Measurements from ENCODE around the gene CDC42BPG. TPM values are rescaled to one million over a fixed set of nuclear protein-coding genes. Genes with fewer than 3 reads are reported as not detected.

Gene CDC42BPG
- total and polyA plus RNA-seq, 9 of the 15 experiments (the other 6 are each of a cell fraction or from before 2014, with no cell fraction given), result 0.04 to 8.8 (median 2.1) TPM

DNA sequence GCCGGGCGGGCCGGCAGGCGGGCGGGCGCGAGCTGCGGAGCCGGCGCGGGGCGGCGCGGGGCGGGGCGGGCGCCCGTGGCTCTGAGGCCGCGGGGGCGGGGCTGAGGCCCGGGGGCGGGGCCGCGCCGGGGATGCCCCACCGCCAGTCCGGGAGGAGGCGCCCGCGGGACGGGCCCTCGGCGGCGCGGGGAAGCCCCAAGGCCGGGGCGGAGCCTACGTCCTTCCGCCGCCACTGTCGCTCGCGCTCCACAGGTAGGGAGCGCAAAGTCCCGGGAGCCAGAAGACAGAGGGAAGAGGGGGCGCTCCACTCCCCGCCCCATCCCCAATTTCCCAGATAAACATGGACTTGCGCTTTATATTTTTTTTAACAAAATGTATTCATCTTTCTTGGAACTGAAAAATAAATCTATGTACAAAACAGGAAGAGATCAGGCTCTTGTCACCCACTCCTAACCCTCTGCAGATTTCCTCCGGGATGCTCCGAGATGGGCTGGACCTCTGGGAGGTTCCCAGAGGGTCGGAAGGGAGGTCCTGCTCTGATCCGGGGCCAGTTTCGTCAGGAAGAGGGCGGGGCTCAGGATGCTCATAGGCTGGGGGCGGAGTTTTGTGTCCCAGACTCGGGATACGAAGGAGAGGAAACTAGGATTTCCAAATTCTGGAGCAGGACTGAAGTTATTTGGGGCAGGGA lies 41.2 kb downstream of the CDC42BPG start, which contains the start of gene MAP4K2 (continued):
- TF ChIP-seq, protein P1, sequence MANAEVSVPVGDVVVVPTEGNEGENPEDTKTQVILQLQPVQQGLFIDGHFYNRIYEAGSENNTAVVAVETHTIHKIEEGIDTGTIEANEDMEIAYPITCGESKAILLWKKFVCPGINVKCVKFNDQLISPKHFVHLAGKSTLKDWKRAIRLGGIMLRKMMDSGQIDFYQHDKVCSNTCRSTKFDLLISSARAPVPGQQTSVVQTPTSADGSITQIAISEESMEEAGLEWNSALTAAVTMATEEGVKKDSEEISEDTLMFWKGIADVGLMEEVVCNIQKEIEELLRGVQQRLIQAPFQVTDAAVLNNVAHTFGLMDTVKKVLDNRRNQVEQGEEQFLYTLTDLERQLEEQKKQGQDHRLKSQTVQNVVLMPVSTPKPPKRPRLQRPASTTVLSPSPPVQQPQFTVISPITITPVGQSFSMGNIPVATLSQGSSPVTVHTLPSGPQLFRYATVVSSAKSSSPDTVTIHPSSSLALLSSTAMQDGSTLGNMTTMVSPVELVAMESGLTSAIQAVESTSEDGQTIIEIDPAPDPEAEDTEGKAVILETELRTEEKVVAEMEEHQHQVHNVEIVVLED (CRISPR knock-in tag; IDR thresholded peaks at IDR 0.05), result 0 out of 2 replicates have a peak, but pooled peaks have one; percentile 12
- 0 out of 2 replicates have a peak, but pooled peaks have one; percentile 43 for TF ChIP-seq SMARCA5 (IDR thresholded peaks at IDR 0.05)
- no peak for TF ChIP-seq ZC3H8 (IDR thresholded peaks at IDR 0.05)
- peak in 1 of 2 experiments; percentile 51; a peak in 3 of 4 replicates for TF ChIP-seq MAZ (CRISPR knock-in tag; conservative IDR thresholded peaks at IDR 0.05 in 1 of 2, IDR thresholded peaks at IDR 0.05 in 1 of 2)
- TF ChIP-seq SMAD4 (CRISPR knock-in tag; conservative IDR thresholded peaks at IDR 0.05), result peak; percentile 61; the same call in 1 of the 2 replicates
- peak; percentile 11 for TF ChIP-seq SP2 (IDR thresholded peaks at IDR 0.05; ENCODE audit: extremely low read depth, low read depth, low read length, poor library complexity, severe bottlenecking)
- TF ChIP-seq NRF1 (conservative IDR thresholded peaks at IDR 0.05 in 1 of 2, IDR thresholded peaks at IDR 0.05 in 1 of 2), result peak; percentile 8 to 34; a peak in 2 of 4 replicates
- 0 out of 2 replicates have a peak, but pooled peaks have one; percentile 17 for TF ChIP-seq L3MBTL2 (IDR thresholded peaks at IDR 0.05)
- TF ChIP-seq MTF1 (CRISPR knock-in tag; IDR thresholded peaks at IDR 0.05; ENCODE audit: borderline replicate concordance), result no peak
- no peak for TF ChIP-seq FUS (optimal IDR thresholded peaks at IDR 0.05; ENCODE audit: low read depth, low read length)
- no peak for TF ChIP-seq NFYB (IDR thresholded peaks at IDR 0.05; ENCODE audit: extremely low read depth, insufficient read length)
- no peak for TF ChIP-seq DDX20 (tag; IDR thresholded peaks at IDR 0.05; ENCODE audit: low read depth)
- TF ChIP-seq, protein P2, sequence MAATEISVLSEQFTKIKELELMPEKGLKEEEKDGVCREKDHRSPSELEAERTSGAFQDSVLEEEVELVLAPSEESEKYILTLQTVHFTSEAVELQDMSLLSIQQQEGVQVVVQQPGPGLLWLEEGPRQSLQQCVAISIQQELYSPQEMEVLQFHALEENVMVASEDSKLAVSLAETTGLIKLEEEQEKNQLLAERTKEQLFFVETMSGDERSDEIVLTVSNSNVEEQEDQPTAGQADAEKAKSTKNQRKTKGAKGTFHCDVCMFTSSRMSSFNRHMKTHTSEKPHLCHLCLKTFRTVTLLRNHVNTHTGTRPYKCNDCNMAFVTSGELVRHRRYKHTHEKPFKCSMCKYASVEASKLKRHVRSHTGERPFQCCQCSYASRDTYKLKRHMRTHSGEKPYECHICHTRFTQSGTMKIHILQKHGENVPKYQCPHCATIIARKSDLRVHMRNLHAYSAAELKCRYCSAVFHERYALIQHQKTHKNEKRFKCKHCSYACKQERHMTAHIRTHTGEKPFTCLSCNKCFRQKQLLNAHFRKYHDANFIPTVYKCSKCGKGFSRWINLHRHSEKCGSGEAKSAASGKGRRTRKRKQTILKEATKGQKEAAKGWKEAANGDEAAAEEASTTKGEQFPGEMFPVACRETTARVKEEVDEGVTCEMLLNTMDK (IDR thresholded peaks at IDR 0.05; ENCODE audit: borderline replicate concordance, insufficient read depth, low read depth, low read length, poor library complexity, severe bottlenecking), result peak; percentile 42
- no peak for TF ChIP-seq ZNF134 (CRISPR knock-in tag; conservative IDR thresholded peaks at IDR 0.05)
- peak; percentile 53; the same call in 1 of the 2 replicates for TF ChIP-seq RBFOX2 (IDR thresholded peaks at IDR 0.05; ENCODE audit: low read depth, low read length)
- TF ChIP-seq, protein P3, sequence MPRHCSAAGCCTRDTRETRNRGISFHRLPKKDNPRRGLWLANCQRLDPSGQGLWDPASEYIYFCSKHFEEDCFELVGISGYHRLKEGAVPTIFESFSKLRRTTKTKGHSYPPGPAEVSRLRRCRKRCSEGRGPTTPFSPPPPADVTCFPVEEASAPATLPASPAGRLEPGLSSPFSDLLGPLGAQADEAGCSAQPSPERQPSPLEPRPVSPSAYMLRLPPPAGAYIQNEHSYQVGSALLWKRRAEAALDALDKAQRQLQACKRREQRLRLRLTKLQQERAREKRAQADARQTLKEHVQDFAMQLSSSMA (CRISPR knock-in tag; IDR thresholded peaks at IDR 0.05), result 0 out of 2 replicates have a peak, but pooled peaks have one; percentile 21
- TF ChIP-seq RCOR1 (IDR thresholded peaks at IDR 0.05; ENCODE audit: borderline replicate concordance in 1 of 2, low read depth in 2 of 2, low read length in 2 of 2), result no peak
- TF ChIP-seq TCF7L2 (IDR thresholded peaks at IDR 0.05; ENCODE audit: low read depth, low read length), result no peak
- no peak; the same call in 1 of the 2 replicates for TF ChIP-seq KDM2B (CRISPR knock-in tag; IDR thresholded peaks at IDR 0.05)
- TF ChIP-seq SMARCB1 (IDR thresholded peaks at IDR 0.05; ENCODE audit: insufficient read length, low read depth), result no peak
- TF ChIP-seq ZNF165 (CRISPR knock-in tag; IDR thresholded peaks at IDR 0.05; ENCODE audit: borderline replicate concordance), result no peak
- peak; percentile 52; the same call in 1 of the 2 replicates for TF ChIP-seq SP1 (CRISPR knock-in tag; IDR thresholded peaks at IDR 0.05)
- TF ChIP-seq SRSF9 (IDR thresholded peaks at IDR 0.05; ENCODE audit: borderline replicate concordance, low read depth, low read length), result no peak
- TF ChIP-seq EP400 (IDR thresholded peaks at IDR 0.05), result peak; percentile 41

Data from K562 (cell line).